Measurements from ENCODE around the gene SHANK1. TPM values are rescaled to one million over a fixed set of nuclear protein-coding genes. Genes with fewer than 3 reads are reported as not detected.
"Not testable (repeated sequence)": the region's sequence is repeated elsewhere in the genome, so short reads cannot be mapped to it uniquely, and the experiment has no call there.

Gene SHANK1
- 18.3 TPM for total RNA-seq

DNA sequence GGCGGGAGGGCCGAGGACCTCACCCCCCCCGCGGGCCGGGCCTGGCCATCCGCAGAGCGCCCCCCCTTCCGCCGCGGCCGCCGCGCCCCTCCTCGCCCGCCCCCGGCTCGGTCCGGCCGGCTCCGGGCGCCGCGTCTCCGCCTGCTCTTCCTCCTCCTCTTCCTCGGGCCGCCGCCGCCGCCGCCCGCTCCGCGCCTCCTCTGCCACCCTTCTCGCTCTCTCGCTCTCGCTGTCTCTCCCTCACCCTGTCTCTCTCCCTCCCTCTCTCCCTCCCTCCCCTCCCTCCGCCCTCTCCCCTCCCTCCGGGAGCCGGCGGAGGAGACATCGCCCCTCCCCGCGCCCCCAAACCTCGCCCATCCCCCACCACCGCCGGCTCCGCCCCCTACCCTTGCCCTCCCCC lies at the start of gene SHANK1:
TSS of gene SHANK1 (minus strand) at position 237 of the 400 bp plus-strand sequence. CDS start 2,883 bp downstream, outside the sequence.
- DNase-seq (ENCODE audit: low spot score in 2 of 2) (no peak), FAIRE-seq (no peak)

DNA sequence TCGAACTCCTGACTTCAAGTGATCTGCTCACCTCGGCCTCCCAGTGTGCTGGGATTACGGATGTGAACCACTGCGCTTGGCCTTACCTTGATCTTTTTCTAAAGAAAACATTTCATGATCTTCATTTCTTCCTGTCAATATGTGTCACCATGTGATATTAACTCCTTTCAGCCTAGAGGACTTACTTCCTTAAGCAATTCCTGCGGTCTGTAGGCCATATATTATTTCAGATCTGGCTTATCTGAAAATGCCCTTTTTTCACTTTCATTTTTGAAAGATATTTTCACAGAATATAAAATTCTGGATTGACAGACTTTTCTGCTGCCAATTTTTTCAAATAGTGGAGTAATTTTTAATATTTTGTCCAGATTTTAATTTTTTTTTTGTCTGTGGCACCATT lies 48.7 kb upstream of the SHANK1 start:
- DNase-seq (ENCODE audit: low spot score in 2 of 2) (no peak), FAIRE-seq (no peak)

DNA sequence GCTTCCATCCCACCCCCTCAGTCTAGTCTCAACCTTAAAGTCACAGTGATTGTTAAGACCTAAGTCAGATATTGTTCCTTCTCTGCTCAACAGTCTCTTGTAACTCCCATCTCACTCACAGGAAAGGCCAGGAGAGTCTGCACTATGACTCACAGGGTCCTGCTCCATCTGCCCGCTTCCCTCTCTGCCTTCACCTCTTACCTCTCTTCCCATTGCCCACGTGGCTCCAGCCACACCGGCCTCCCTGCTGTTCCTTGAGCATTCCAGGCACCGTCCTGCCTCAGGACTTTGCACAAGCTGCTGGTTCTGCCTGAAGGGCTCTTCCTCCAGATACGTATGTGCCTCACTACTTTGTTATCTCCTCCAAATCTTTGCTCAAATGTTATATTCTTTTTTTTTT lies 47.7 kb upstream of the SHANK1 start:
- not testable (repeated sequence) for DNase-seq (ENCODE audit: low spot score in 2 of 2); FAIRE-seq

DNA sequence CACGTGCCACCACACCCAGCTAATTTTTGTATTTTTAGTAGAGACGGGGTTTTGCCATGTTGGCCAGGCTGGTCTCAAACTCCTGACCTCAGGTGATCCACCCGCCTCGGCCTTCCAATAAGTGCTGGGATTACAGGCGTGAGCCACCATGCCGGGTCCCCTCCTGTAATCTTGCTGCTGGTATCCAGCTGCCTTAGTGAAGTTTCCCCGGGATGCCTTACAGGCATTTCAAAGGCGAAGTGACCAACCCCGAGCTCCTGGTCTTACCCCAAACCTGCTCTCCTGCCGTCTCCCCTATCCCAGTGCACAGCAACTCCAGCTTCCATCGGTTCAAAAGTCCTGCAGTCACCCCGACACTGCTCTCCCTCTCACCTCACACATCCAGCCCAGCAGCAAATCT lies 47.1 kb upstream of the SHANK1 start:
- FAIRE-seq, result not testable (repeated sequence)

DNA sequence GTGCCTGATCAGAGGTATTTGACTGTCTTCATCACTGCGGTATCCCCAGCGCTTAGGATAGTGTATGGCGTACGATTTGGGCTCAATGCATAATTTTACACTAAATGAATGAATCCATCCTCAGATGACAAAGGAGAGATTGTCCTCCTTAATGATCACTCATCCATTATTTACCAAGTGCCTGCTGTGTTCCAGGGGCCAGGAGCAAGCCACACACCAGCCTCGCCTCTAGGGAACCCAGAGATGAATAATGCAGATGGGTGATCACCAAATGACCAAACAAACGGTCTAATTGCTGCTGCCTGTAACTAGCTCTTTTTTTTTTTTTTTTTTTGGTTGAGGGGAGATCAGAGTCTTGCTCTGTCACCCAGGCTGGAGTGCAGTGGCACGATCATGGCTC lies 44.8 kb upstream of the SHANK1 start:
- DNase-seq (ENCODE audit: low spot score in 2 of 2) (no peak), FAIRE-seq (no peak)

More for the DNA sequence above, 47.1 kb upstream of the SHANK1 start:
- not testable (repeated sequence) for DNase-seq (ENCODE audit: low spot score in 2 of 2)

DNA sequence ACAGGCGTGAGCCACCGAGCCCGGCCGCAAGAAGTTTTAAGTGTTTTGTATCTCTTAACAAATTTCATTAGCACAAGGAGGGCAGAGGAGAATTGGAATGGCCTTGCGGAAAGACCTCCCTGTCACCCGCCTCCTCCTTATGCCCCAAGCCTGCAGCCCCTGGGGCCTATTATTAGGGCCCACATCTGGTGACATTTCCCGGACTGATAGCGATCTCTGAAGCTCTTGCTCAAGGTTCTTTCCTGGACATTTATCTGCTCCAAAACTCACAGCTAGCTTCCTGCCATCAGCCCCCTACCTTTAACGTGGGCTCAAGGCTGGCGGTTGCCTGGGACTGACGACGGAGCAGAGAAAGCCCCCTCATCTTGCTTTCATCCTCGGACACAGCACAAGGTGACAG lies 43.9 kb upstream of the SHANK1 start:
- FAIRE-seq; DNase-seq (ENCODE audit: low spot score in 2 of 2): not testable (repeated sequence)

DNA sequence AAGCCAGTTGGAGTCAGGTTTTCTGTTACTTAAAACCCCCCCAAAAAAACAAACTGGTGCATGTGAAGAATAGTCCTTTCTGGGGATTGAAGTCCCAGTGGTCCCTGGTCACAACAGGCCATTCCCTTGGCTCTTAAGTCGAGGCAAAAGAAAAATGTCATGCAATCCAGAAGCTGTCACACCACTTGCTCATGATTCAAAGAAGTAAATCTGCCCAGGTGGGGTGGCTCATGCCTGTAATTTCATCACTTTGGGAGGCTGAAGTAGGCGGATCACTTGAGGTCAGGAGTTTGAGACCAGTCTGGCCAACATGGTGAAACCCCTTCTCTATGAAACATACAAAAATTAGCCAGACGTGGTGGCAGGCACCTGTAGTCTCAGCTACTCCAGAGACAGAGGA lies 41.9 kb upstream of the SHANK1 start:
- not testable (repeated sequence) for FAIRE-seq; DNase-seq (ENCODE audit: low spot score in 2 of 2)

DNA sequence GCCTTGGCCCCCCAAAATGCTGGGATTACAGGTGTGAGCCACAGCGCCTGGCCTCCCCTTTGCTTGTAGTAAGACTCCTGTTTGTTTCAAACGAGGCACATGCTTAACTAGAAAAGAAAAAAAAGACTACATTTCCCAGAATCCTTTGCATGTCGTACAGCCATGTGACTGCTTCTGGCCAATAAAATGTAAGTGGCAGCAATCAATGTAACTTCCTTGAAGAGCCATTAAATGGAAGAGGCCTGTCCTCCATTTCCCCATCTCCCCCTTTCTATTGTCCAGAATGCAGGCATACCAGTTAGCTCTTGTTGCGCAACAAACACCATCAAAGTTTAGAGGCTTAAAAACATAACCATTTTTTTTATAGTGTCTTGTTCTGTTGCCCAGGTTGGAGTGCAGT lies 40.3 kb upstream of the SHANK1 start:
- FAIRE-seq, result no peak
- DNase-seq (ENCODE audit: low spot score in 2 of 2), result no peak

DNA sequence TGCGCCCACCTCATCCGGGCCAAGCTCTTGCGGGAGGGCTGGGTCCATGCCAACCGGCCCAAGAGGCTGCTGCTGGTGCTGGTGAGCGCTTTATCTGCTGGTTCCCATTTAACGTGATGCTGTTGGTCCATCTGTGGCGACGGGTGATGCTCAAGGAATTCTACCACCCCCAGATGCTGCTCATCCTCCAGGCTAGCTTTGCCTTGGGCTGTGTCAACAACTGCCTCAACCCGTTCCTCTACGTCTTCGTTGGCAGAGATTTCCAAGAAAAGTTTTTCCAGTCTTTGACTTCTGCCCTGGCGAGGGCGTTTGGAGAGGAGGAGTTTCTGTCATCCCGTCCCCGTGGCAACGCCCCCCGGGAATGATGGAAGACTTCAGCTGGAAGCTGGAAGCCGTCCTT lies 39.5 kb upstream of the SHANK1 start:
- not testable (repeated sequence) for DNase-seq (ENCODE audit: low spot score in 2 of 2); FAIRE-seq

DNA sequence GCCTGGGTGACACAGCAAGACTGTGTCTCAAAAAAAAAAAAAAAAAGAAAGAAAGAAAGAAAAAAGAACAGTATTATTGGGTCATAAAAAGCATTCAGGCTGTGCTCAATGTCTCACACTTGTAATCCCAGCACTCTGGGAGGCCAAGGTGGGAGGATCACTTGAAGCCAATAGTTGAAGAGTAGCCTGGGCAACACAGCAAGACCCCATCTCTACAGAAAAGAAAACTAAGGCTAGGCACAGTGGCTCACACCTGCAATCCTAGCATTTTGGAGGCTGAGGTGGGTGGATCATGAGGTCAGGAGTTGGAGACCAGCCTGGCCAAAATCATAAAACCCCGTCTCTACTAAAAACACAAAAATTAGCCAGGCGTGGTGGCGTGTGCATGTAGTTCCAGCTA lies 38.0 kb upstream of the SHANK1 start:
- DNase-seq (ENCODE audit: low spot score in 2 of 2); FAIRE-seq: not testable (repeated sequence)

DNA sequence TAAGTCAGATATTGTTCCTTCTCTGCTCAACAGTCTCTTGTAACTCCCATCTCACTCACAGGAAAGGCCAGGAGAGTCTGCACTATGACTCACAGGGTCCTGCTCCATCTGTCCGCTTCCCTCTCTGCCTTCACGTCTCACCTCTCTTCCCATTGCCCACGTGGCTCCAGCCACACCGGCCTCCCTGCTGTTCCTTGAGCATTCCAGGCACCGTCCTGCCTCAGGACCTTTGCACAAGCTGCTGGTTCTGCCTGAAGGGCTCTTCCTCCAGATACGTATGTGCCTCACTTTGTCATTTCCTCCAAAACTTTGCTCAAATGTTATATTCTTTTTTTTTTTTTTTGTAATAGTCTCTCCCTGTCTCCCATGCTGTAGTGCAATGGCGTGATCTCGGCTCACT lies 36.6 kb upstream of the SHANK1 start:
- FAIRE-seq, result not testable (repeated sequence)

DNA sequence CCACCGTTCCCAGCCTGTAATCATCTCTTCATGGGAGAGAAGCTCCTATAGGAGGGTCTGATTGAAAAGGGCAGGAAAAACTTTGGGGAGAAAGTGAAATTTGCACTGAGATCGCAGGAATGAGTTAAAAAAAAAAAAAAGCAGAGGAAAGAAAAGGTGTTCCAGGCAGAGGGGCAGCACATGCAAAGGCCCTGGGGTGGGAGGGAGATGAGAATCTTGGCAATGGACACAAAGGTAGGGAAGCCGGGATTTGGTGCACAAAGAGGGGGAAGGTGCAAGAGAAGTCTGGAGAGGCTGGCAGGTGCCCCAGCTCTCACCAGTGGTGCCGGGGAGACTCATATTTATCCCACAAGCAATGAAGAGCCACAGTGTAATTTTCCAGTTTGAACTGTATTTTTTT lies 34.3 kb upstream of the SHANK1 start:
- FAIRE-seq (no peak), DNase-seq (ENCODE audit: low spot score in 2 of 2) (no peak)

More for the DNA sequence above, 36.6 kb upstream of the SHANK1 start:
- DNase-seq (ENCODE audit: low spot score in 2 of 2), result not testable (repeated sequence)

DNA sequence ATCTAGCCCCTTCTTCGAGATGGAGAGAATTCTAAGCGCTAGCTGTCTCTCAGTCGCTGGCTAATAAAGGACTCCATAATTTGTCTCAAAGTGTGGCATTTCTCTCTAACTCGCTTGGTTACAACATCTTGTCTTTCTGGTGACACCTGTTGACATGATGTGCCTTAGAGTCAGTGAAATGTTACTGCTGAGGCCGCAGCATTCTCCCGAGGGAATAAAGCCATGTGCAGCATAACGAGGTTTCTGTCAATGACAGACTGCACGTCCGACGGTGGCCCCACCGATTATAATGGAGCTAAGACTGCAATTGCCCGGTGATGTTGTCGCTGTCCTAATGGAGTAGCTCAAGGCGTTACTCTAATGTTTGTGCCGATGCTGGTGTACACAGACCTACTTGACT lies 30.4 kb upstream of the SHANK1 start:
- DNase-seq (ENCODE audit: low spot score in 2 of 2), result no peak
- no peak for FAIRE-seq

DNA sequence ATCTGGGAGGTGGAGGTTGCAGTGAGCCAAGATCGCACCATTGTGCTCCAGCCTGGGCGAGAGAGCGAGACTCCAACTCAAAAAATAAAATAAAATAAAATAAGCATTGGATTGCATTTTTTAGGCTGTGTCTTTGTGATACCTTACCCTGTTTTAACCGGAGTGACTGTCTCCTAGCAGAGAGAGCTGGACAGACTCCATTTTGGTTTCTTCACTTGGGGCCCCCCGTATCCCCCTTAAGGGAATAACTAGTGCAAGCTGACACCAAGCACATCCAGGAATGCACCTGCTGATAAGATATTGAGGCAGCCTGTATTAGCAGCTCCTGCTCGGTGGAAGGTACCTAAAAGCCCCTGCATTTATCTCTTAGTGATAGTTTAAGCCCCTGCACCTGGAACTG lies 29.9 kb upstream of the SHANK1 start:
- FAIRE-seq (no peak), DNase-seq (ENCODE audit: low spot score in 2 of 2) (no peak)

DNA sequence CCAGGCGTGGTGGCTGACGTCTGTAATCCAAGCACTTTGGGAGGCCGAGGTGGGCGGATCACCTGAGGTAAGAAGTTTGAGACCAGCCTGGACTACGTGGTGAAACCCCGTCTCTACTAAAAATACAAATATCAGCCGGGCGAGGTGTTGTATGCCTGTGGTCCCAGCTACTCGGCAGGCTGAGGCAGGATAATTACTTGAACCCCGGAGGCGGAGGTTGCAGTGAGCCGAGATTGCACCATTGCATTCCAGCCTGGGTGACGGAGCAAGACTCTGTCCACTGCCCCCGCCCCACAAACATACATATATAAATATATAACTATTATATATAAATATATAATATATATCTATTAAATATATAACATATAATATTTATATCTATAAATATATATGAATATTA lies 27.5 kb upstream of the SHANK1 start:
- FAIRE-seq; DNase-seq (ENCODE audit: low spot score in 2 of 2): not testable (repeated sequence)

DNA sequence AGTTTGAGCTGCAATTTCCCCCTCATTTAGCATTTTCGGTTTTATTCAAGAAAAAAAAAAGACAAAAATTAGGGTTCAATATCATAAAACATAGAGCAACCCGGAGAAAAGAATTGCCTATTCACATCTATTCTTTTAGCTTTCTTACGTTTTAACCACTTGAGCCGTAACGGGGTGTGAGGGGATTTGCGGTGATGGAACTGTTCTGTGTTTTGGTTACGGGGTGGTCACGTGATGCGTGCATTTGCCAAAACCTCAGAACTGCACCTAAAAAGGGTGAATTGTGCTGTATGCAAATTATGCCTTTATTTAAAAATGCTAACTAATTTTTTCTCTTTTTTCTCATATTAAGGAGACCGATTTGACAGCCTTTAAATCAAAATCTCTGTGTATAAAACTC lies 25.6 kb upstream of the SHANK1 start:
- DNase-seq (ENCODE audit: low spot score in 2 of 2) (no peak), FAIRE-seq (no peak)

DNA sequence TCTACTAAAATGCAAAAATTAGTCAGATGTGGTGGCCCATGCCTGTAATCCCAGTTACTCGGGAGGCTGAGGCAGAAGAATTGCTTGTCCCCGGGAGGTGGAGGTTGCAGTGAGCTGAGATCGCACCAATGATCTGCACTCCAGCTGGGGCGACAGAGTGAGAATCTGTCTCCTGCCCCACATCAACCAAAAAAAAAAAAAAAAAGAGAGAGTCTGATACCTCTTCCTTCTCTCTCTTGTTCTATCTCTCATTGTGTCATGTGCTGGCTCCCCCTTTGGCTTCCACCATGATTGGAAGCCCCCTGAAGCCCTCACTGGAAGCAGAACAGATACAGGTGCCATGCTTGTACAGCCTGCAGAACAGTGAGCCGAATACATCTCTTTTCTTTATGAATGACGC lies 23.9 kb upstream of the SHANK1 start:
- FAIRE-seq, result no peak

DNA sequence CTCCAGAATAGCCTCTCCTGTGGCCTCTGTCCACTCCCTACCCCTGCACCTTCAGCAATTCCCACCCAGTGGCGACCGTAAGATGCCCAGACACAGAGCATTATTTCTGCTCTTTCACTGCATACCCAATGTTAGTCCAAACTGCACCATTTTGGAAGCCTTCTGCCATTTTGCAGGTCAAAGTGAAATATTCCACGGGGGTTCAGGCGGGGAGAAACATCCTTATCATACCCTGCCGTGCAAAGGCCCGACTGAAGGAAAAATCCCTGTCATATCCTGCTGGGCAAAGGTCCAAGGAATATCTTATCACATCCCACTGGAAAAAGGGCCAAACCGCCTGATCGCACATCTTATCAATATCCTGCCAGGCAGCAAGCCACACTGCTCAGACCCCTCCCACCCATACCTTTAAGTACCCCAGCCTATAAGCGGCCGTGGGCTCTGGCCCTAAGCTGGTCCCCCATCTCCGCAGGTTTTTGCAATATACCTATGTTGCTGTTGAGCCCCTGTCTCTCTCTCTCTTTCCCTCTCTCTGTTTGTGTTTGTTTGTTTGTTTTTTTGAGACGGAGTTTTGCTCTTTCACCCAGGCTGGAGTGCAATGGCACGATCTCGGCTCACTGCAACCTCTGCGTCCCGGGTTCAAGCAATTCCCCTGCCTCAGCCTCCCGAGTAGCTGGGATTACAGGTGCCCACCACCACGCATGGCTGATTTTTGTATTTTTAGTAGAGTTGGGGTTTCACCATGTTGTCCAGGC lies 21.8 kb upstream of the SHANK1 start:
- DNase-seq (ENCODE audit: low spot score in 2 of 2) (no peak), FAIRE-seq (no peak)

More for the DNA sequence above, 23.9 kb upstream of the SHANK1 start:
- no peak for DNase-seq (ENCODE audit: low spot score in 2 of 2)

DNA sequence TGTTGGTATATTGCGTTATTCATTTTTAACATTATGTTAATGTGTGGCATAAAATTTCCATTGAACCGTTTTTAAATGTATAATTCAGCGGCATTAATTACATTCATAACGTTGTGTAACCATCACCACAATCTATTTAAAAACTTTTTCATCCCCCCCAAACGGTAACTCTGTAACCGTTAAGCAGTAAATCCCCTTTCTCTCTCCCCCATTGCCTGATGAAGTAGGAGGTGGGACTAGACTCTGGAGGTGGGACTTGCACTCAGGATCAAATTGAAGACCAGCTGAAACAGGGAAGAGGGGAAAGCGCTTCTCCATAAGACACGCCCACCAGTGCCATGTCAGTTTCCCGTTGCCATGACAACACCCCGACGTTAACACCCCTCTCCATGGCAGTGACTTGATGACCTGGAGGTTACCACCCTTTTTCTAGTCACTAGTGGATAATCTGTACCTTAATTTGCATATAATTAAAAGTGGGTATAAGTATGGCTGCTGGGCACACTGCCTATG lies 20.4 kb upstream of the SHANK1 start:
- FAIRE-seq (no peak), DNase-seq (ENCODE audit: low spot score in 2 of 2) (no peak)

DNA sequence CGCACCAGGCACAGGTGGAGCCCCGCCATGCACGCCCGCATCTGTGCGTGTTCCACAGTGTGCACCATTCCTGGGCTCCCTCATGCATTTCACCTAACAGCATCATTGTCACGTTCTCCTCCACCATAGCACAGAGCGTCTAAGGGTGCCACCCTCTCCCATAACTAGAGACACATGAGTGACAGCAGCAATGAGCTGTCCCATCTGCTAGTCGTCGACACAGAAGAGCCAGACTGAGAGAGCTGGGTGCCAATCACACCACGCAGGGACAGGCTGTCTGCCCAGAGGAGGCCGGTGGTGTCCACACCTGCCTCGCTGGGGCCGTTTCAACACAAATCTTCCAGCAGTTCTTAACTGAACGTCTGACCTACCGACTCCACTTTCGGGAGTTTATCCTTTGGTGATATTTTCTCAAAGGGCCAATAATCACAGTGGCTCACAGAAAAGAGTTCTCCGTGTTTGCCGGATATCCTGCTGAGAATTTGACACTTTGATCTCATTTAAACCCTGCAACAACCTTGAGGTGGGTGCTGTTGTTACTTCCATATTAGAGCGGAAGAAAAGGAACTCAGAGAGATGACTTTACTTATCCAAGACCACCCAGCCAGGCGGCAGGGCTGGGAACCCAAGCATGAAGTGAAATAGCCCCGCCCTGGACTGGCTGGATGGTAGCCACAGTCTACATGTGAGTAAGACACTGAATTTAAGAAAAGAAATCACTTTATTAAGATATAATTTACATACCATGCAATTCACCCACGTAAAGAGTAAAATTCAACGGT lies 19.7 kb upstream of the SHANK1 start:
- DNase-seq (ENCODE audit: low spot score in 2 of 2) (no peak), FAIRE-seq (no peak)

DNA sequence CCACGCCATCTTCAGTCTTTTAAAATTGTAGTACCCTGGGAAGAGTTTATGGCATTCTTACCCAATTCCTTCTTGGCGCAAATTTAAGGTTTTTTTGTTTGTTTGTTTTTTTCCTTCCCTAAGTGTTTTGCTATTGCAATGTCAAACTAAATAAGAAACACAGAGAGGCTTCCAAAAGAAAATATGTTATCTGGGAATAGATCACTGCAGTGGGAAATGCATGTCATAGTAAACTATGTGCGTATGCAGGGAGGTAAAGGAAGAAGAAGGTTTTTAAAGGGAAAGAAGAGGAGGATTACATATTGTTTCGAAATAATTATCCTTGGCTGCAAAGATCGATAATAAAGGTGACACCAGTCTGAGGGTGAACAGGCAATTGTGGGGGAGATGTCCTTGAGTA lies 16.7 kb upstream of the SHANK1 start:
- DNase-seq (ENCODE audit: low spot score in 2 of 2), result no peak
- no peak for FAIRE-seq
